Activated T-helper 17 cell treated with anti-CD3 and anti-CD28 coated beads, Interleukin-2, amount 50 U/mL, for 72 hours (primary cell): Measurements from ENCODE around the gene MACO1. TPM values are rescaled to one million over a fixed set of nuclear protein-coding genes. Genes with fewer than 3 reads are reported as not detected.

ENCODE experiments used
- ATAC-seq: fragments of 150-1000 bp; cut with Tn5 transposase; replicated peaks from 2 replicates; pipeline ENCODE4 v1.10.0; 2021; ENCODE audit warnings: mild to moderate bottlenecking, moderate library complexity
- H3K27ac Mint-ChIP-seq: one replicate; pipeline ENCODE4 v1.8.0; 2022; ENCODE audit warnings: mixed read lengths
- H3K27me3 Mint-ChIP-seq: one replicate; pipeline ENCODE4 v1.8.0; 2022; ENCODE audit warnings: mixed read lengths
- H3K36me3 Mint-ChIP-seq: one replicate; pipeline ENCODE4 v1.8.0; 2022; ENCODE audit warnings: low read depth, mild to moderate bottlenecking, mixed read lengths
- H3K4me1 Mint-ChIP-seq: one replicate; pipeline ENCODE4 v1.8.0; 2022; ENCODE audit warnings: mixed read lengths
- H3K4me3 Mint-ChIP-seq: one replicate; pipeline ENCODE4 v1.8.0; 2022; ENCODE audit warnings: mild to moderate bottlenecking, mixed read lengths
- H3K9me3 Mint-ChIP-seq: one replicate; pipeline ENCODE4 v1.8.0; 2022; ENCODE audit warnings: mixed read lengths
- total RNA-seq, 2 donors: library from RNA; stranded (reverse); gene quantifications; one replicate each; pipeline ENCODE4 v1.2.3, GENCODE V29; 2022

MACO1 gene
- total RNA-seq, 2 donors from 2014 or later: 12.4 to 18.8 TPM

DNA sequence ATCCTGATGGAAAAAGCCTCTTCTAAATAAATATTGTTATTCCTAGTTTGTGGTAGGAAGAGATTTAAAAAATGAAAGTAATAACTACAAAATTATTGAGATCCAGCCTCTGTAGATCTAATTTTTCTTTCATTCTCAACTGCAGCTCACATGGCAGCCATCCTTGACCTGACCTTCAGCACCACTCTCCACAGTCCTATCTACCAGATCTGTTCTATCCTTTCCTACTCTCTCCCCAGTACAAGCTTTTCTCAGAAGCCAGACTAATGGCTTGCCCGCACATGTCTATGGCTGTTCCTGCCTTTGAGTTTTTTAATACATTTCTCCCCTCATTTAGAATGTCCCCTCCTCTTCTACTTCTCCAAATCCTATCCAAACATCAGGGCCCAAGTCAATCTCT, 51.5 kb downstream of the MACO1 start:
- Mint-ChIP-seq H3K9me3 (no peaks in the 10 kb centered on the region), H3K4me3 (no peak overlapping the region), H3K27me3 (no peaks in the 10 kb centered on the region), H3K4me1 (peaks cover 5% of the 10 kb centered on the region), H3K27ac (peak overlapping the region; percentile 67), H3K36me3 (peaks cover 39% of the 10 kb centered on the region)
- ATAC-seq: no peak

DNA sequence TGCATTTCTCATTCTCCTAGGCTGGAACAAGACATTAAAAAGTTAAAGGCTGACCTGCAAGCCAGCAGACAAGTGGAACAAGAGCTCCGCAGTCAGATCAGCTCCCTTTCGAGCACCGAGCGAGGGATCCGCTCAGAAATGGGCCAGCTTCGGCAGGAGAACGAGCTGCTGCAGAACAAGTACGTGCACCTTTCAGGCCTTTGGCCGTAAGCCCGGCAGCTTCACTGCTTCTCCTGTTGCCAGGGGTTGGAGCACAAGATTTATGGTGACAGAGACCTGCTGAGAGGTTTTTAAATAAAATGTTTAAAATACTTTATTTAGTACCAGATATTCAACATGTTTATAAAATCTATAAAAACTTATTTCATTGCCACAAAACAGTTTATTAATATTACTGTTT, 53.4 kb downstream of the MACO1 start:
- Mint-ChIP-seq H3K4me3 (no peak overlapping the region), H3K4me1 (peaks cover 5% of the 10 kb centered on the region), H3K36me3 (peaks cover 48% of the 10 kb centered on the region), H3K27me3 (no peaks in the 10 kb centered on the region), H3K27ac (peak overlapping the region; percentile 61), H3K9me3 (no peaks in the 10 kb centered on the region)
- no peak for ATAC-seq

DNA sequence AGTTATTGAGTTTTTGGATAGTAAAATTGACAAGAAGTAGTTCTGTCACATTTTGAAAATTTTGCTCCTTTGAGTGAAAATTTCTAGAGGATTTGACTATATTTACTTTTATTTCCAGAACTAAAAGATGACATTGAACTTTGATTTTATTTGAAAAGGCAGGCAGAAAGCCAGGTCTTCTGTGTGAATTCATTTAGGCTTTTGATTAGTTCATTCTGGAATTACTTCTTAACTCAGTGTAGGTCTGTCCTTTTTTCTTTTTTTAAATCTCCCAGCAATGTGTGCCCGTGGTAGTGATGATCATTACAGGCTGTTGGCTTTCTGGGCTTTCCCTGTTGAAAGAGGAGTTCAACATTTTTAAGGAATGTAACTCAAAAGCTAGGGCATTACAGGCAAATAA, 53.8 kb downstream of the MACO1 start:
- H3K36me3 Mint-ChIP-seq: peaks cover 52% of the 10 kb centered on the region
- H3K27me3 Mint-ChIP-seq: no peaks in the 10 kb centered on the region
- H3K4me1 Mint-ChIP-seq: peaks cover 5% of the 10 kb centered on the region
- no peaks in the 10 kb centered on the region for H3K9me3 Mint-ChIP-seq
- H3K27ac Mint-ChIP-seq: peak overlapping the region; percentile 55
- no peak for ATAC-seq
- no peak overlapping the region for H3K4me3 Mint-ChIP-seq

DNA sequence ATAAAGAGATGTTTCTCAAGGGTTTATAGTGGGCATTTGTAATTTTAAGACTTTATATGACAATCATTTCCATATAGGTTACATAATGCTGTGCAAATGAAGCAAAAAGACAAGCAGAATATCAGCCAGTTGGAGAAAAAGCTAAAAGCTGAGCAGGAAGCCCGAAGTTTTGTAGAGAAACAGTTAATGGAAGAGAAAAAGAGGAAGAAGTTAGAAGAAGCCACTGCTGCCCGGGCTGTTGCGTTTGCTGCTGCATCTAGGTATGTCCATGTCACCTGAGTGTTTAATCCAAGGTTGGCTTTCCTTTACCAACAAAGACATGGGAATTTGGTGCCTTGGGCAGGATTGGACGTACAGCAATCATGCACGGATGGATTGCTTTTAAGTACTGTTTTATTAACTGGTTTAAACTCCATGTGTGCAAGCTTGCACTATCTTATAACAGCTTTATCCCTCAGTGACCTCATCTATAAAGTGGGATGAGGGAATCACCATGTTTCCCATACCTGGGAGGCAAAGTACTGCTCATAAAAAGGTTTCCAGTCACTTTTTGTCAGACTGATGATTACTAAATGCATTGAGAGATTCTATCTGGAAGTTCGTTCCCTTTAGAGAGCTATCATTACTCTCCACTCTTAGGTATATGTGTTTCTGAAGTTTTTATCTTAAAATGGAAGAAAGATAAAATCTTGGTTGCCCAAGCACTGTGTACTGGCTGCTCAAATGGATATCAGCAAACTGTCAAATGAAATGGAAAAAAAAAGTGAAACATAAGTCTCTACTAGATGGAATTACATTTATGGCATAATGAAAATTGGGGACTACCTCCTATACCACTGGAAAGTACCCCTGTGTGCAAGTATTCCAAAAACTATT, 55.1 kb downstream of the MACO1 start:
- ATAC-seq: no peak
- Mint-ChIP-seq H3K36me3 (peaks cover 64% of the 10 kb centered on the region), H3K27me3 (no peaks in the 10 kb centered on the region)

DNA sequence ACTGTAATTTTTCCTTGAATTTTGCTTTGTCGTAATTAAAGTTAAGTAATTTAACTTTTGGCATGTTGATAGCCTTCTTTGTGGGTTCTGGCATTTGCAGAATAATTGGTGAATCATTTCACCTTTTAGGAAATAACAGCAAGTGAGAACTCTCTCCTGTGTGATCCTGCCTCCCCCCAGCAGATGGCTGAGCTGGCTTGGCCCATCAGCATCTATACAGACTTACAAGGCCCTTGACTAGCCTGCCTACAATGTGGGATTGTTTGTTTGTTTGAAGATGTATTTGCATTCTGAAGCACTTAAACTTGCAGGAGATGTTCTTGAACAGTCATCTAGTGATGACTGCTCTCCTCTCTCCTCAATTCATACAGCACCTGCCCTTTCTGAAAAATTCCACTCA, 55.9 kb downstream of the MACO1 start:
- ATAC-seq: no peak

More for the DNA sequence above, 55.1 kb downstream of the MACO1 start:
- peak overlapping the region; percentile 55 for H3K27ac Mint-ChIP-seq
- no peak overlapping the region for H3K4me3 Mint-ChIP-seq
- no peaks in the 10 kb centered on the region for H3K9me3 Mint-ChIP-seq
- H3K4me1 Mint-ChIP-seq: peaks cover 5% of the 10 kb centered on the region

DNA sequence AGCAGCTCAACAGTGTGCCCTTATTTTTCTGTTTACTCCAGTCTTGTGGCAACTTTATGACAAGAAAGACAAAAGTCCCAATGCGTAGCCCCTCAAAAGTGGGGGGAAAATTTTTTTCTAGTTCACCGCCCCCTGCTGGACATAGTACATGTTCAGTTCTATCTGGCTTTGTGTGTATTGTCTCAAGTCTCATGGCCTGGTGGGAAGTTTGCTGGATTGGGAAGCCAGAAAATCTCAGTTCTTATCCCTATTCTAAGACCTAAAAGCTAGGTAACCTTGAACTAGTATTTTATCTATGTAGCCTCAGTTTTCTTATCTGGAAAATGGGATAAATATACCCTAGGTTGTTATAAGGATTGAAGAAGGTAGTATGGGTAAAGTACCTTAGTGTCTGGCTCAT, 56.9 kb downstream of the MACO1 start:
- Mint-ChIP-seq H3K27me3 (no peaks in the 10 kb centered on the region), H3K36me3 (peaks cover 81% of the 10 kb centered on the region), H3K4me3 (no peak overlapping the region), H3K4me1 (peaks cover 7% of the 10 kb centered on the region), H3K27ac (peak overlapping the region; percentile 30), H3K9me3 (no peaks in the 10 kb centered on the region)
- ATAC-seq: no peak

More for the DNA sequence above, 55.9 kb downstream of the MACO1 start:
- H3K36me3 Mint-ChIP-seq: peaks cover 71% of the 10 kb centered on the region
- no peaks in the 10 kb centered on the region for H3K27me3 Mint-ChIP-seq
- no peak overlapping the region for H3K4me3 Mint-ChIP-seq
- no peaks in the 10 kb centered on the region for H3K9me3 Mint-ChIP-seq
- H3K27ac Mint-ChIP-seq: peak overlapping the region; percentile 30
- peaks cover 5% of the 10 kb centered on the region for H3K4me1 Mint-ChIP-seq

DNA sequence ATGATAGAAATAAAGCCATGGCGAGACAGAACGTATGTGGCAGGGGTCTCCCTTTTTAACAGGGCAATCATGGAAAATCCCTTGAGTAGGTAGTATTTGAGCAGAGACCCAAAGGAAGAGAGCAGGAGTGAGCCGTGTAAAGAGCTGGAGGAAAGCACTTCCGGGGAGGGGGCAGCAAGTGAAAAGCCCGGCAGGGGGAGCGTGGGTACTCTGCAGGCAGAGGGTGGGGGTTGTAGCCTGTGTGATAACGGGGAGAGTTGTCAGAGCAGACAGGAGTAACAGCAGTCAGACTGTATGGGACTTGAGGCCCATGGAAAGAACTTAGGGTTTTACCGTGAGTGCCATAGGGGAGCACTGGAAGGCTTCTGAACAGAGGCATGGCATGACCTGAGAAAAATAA, 61.6 kb downstream of the MACO1 start:
- H3K4me1 Mint-ChIP-seq: peaks cover 12% of the 10 kb centered on the region
- no peak for ATAC-seq
- no peaks in the 10 kb centered on the region for H3K27me3 Mint-ChIP-seq
- no peaks in the 10 kb centered on the region for H3K9me3 Mint-ChIP-seq
- H3K4me3 Mint-ChIP-seq: no peak overlapping the region
- H3K27ac Mint-ChIP-seq: peak overlapping the region; percentile 64
- H3K36me3 Mint-ChIP-seq: peaks cover 83% of the 10 kb centered on the region

DNA sequence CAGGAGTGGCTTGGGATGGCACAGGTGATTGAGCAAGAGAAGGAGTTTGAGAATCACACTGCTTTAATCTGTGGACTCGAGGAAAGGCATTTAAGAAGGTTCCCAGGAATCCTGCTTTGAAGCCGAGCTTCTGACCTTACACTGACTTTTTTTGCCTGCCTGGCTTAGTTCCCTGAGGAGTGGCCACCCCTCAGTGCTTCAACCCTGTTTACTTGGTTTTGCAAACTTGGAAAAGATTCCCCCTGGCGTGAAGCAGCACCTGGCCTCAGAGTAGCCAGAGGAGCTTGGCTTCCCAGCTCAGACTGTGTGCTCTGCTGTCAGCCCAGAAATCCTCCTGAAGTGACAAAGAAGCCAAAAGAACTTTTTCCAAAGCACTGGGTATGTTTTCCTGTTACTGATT, 64.3 kb downstream of the MACO1 start:
- Mint-ChIP-seq H3K9me3 (no peaks in the 10 kb centered on the region), H3K36me3 (peaks cover 90% of the 10 kb centered on the region), H3K4me1 (peaks cover 12% of the 10 kb centered on the region), H3K27ac (peak overlapping the region; percentile 75), H3K27me3 (no peaks in the 10 kb centered on the region), H3K4me3 (no peak overlapping the region)
- no peak for ATAC-seq

DNA sequence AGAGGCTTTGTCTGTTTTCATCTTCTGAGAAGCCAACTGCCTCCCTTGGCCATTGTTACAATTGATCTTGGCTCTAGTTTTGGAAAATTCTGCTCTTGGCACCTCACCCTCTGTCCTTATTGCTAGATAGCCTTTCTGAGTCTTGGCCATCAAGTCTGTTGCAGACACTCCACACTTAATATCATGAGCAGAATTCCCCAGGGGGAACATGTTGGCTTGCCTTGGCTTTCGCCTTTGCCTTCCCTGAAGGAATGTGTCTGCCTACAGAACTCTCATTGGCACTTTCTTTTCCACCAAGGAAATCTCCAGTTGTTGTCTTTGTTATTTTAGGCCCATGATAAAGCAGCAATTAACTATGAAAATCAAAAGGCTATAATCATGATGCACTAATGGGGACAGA, 70.0 kb downstream of the MACO1 start:
- no peak for ATAC-seq
- Mint-ChIP-seq H3K9me3 (no peaks in the 10 kb centered on the region), H3K4me1 (no peaks in the 10 kb centered on the region), H3K27ac (peak overlapping the region; percentile 12), H3K4me3 (no peak overlapping the region), H3K36me3 (peaks cover 51% of the 10 kb centered on the region), H3K27me3 (no peaks in the 10 kb centered on the region)

DNA sequence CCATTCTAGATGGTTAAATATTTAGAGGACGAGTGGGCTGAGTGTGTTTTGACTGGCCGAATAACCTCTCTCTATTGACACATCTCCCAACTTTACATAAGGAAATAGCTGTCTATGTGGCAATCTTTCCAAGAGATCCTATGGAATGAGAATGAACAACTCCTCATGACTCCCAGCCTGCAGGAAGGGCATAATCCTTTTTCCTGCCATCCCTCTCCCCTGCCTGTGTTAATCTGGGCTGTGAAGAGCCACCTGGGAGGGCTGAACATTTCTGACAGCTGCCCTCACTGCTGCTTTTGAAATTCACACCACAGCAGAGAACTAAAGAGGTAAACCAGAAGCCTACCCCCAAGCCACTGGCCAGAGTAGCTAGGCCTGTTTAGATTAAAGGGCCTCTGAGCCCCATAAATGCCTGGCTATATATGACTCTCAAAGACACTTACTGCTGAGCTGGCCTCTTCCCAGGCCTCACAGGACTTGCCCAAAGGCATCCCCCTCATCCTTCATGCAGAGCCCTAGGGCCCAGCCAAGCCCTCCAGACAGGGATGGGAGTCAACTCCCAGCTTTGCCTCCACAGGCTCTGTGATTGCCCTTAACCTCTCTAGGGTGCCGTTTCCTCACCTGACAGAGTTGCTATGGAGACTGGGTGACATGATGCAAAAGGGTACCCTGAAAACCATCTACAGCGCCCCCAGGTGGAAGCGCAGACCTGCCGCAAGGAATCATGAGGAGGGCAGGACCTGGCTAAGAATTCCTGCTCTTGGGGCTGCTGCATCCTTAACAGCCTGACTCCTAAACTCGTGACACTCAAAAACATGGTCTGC, 70.8 kb downstream of the MACO1 start:
- Mint-ChIP-seq H3K27ac (peak overlapping the region; percentile 41), H3K4me3 (no peak overlapping the region), H3K36me3 (peaks cover 43% of the 10 kb centered on the region), H3K4me1 (peaks cover 4% of the 10 kb centered on the region), H3K9me3 (no peaks in the 10 kb centered on the region), H3K27me3 (no peaks in the 10 kb centered on the region)
- no peak for ATAC-seq

DNA sequence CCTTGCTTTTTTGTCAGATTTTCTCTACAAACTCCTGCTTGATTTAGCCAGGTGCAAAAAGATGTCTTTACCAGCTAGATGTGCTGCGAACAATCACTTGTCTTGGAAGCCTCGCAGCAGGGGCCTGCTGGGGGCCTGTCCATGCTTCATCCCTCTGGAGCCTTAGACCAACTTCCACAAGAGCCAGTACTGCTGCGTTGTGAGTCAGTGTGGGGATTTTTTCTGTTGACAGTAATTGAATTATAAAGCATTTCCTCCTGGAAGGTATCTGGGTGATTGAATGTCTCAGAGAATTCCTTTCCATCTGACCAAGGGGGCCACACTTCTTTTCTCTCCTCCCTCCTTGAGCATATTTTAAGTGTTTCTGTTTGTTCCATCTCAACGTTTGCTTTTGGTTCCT, 72.3 kb downstream of the MACO1 start:
- H3K9me3 Mint-ChIP-seq: no peaks in the 10 kb centered on the region
- H3K27ac Mint-ChIP-seq: peak overlapping the region; percentile 53
- H3K27me3 Mint-ChIP-seq: no peaks in the 10 kb centered on the region
- no peak for ATAC-seq
- no peak overlapping the region for H3K4me3 Mint-ChIP-seq
- H3K36me3 Mint-ChIP-seq: peaks cover 28% of the 10 kb centered on the region
- H3K4me1 Mint-ChIP-seq: peaks cover 5% of the 10 kb centered on the region

DNA sequence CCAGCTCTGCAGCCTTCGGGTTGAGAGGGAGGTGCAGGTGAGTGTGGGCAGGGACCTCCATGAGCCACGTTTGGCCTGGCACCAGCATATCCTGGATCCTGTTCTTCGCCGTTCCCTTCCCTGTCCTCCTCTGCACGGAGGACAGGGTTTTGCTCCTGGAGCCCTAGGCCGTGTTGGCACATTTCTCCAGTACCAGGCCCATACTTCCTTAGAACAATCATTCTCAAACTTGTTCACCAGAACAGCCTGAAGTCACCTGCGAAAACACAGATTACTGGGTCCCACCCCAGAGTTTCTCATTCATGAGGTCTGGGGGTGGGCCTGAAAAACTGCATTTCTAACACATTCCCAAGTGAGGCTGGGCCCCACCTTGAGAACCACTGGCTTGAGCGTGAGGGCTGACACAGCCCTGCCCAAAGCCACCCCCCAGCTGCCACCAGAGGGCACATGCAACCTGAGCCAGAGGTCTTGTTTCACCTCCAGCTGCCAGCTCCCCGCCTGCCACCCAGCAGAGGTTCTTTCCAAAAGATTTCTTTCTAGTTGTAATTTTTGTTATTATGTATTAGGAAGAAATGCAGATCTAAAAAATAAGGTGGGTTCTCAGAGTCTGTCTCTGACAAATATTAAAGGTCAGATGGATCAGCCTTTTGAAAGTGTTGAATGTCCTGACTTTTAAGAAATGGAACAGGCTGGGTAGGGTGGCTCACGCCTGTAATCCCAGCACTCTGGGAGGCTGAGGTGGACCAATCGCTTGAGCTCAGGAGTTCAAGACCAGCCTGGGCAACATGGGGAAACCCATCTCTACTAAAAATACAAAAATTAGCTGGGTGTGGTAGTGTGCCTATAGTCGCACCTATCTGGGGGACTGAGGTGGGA, 73.1 kb downstream of the MACO1 start:
- Mint-ChIP-seq H3K27ac (peak overlapping the region; percentile 53), H3K27me3 (no peaks in the 10 kb centered on the region), H3K9me3 (no peaks in the 10 kb centered on the region), H3K4me1 (peaks cover 5% of the 10 kb centered on the region), H3K36me3 (peaks cover 20% of the 10 kb centered on the region), H3K4me3 (no peak overlapping the region)
- ATAC-seq: peak; percentile 88

DNA sequence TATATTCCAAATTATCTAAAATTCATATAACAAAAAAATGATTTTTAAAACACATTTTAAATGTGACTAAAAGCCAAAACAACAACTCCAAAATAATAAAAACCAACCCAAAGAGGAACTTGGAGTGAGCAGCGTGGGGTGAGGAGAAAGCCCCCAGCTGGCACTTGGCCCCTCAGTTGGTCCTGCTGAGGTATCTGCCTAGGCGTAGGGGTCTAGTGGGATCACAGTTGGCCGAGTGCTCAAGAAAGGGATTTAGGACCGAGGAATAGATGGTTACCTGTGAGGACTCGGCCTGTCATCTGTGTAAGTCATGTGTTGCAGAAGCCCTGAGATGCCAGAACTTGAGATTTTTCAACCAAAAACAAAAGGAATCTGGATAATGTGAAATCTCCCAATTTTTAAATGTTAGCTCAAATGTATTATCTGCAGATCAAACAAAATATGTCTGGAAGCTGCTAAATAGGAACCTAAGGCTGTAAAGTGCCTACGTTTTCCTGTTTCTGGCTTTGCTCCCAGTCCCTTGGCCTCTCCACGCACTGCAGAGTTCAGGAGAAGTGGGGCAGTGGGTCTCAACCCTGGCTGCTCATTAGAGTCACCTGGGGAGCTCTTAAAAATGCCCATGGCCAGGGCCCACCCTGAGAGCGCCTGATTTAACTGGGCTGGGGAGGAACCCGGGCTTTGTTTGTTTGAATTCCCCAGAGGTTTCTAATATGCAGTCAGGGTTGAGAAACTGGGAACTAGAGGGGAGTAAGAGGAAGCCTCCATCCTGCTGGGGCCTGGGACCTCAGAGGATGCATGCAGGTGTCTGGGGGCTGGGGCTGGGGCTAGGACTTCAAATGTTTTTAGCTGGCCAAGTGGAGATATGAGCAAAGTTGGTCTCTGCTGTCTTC, 74.3 kb downstream of the MACO1 start:
- no peaks in the 10 kb centered on the region for H3K27me3 Mint-ChIP-seq
- H3K27ac Mint-ChIP-seq: no peak overlapping the region
- no peaks in the 10 kb centered on the region for H3K9me3 Mint-ChIP-seq
- H3K4me3 Mint-ChIP-seq: no peak overlapping the region
- ATAC-seq: no peak
- peaks cover 11% of the 10 kb centered on the region for H3K36me3 Mint-ChIP-seq
- peaks cover 5% of the 10 kb centered on the region for H3K4me1 Mint-ChIP-seq
